COLO829 (cell line): ENCODE results near the gene ZDHHC8.
"Not testable (repeated sequence)": the region's sequence is repeated elsewhere in the genome, so short reads cannot be mapped to it uniquely, and the experiment has no call there.

Experiments used
- DNase-seq: peaks from one replicate; pipeline ENCODE4 v3.0.0; 2012; ENCODE audit warnings: low spot score

ZDHHC8 gene

GRCh38 chr22:20158391-20159036 is 26.9 kb downstream of the ZDHHC8 start:
- no peak for DNase-seq

GRCh38 chr22:20159076-20159475 is 27.5 kb downstream of the ZDHHC8 start:
- no peak for DNase-seq

GRCh38 chr22:20159531-20159930 is 27.9 kb downstream of the ZDHHC8 start:
- not testable (repeated sequence) for DNase-seq

- no peak for DNase-seq
Observed at GRCh38 chr22:20160041-20160440, 28.4 kb downstream of the ZDHHC8 start.

- DNase-seq = no peak
Observed at GRCh38 chr22:20164863-20165262, 33.3 kb downstream of the ZDHHC8 start.

GRCh38 chr22:20165421-20165820 is 33.8 kb downstream of the ZDHHC8 start:
- no peak for DNase-seq

GRCh38 chr22:20165913-20166312 is 34.3 kb downstream of the ZDHHC8 start:
- no peak for DNase-seq

- no peak for DNase-seq
Observed at GRCh38 chr22:20166703-20167102, 35.1 kb downstream of the ZDHHC8 start.

GRCh38 chr22:20167643-20168322 is 36.2 kb downstream of the ZDHHC8 start:
- DNase-seq = no peak

GRCh38 chr22:20169253-20169822 is 37.7 kb downstream of the ZDHHC8 start:
- no peak for DNase-seq

GRCh38 chr22:20170170-20170569 is 38.6 kb downstream of the ZDHHC8 start:
- no peak for DNase-seq

- no peak for DNase-seq
Observed at GRCh38 chr22:20171288-20172140, 39.9 kb downstream of the ZDHHC8 start.

GRCh38 chr22:20172141-20172613 is 40.6 kb downstream of the ZDHHC8 start:
- DNase-seq = no peak

- no peak for DNase-seq
Observed at GRCh38 chr22:20173246-20173645, 41.6 kb downstream of the ZDHHC8 start.

- no peak for DNase-seq
Observed at GRCh38 chr22:20173772-20174171, 42.2 kb downstream of the ZDHHC8 start.

- no peak for DNase-seq
Observed at GRCh38 chr22:20174785-20175596, 43.4 kb downstream of the ZDHHC8 start.

GRCh38 chr22:20175597-20175900 is 43.9 kb downstream of the ZDHHC8 start:
- no peak for DNase-seq

GRCh38 chr22:20176421-20177085 is 44.9 kb downstream of the ZDHHC8 start:
- DNase-seq = no peak

- DNase-seq = no peak
Observed at GRCh38 chr22:20177217-20177911, 45.8 kb downstream of the ZDHHC8 start.

- DNase-seq = no peak
Observed at GRCh38 chr22:20178075-20178914, 46.7 kb downstream of the ZDHHC8 start.
